GM12892 (cell line): ENCODE results near the gene HOXC10.

Experiments
- DNase-seq: peaks from one replicate; pipeline ENCODE4 v3.0.0; 2011; ENCODE audit not compliant: insufficient read length
- FAIRE-seq: peaks from 2 replicates; lab custom pipeline; 2011; peaks lifted over from hg19 to GRCh38; lab: Jason Lieb, UNC
- POLR2A ChIP-seq: IDR thresholded peaks from 2 replicates; pipeline ENCODE4 v1.6.1; 2011; ENCODE audit warnings: low read depth, low read length, control low read depth
- POLR2AphosphoS5 ChIP-seq: IDR thresholded peaks from 2 replicates; pipeline ENCODE4 v1.6.1; 2011; ENCODE audit warnings: low read depth, low read length, control low read depth
- TAF1 ChIP-seq: IDR thresholded peaks from 2 replicates; pipeline ENCODE4 v1.6.1; 2011; ENCODE audit warnings: low read depth, mild to moderate bottlenecking, control low read depth, low read length, borderline replicate concordance

HOXC10 gene

DNA sequence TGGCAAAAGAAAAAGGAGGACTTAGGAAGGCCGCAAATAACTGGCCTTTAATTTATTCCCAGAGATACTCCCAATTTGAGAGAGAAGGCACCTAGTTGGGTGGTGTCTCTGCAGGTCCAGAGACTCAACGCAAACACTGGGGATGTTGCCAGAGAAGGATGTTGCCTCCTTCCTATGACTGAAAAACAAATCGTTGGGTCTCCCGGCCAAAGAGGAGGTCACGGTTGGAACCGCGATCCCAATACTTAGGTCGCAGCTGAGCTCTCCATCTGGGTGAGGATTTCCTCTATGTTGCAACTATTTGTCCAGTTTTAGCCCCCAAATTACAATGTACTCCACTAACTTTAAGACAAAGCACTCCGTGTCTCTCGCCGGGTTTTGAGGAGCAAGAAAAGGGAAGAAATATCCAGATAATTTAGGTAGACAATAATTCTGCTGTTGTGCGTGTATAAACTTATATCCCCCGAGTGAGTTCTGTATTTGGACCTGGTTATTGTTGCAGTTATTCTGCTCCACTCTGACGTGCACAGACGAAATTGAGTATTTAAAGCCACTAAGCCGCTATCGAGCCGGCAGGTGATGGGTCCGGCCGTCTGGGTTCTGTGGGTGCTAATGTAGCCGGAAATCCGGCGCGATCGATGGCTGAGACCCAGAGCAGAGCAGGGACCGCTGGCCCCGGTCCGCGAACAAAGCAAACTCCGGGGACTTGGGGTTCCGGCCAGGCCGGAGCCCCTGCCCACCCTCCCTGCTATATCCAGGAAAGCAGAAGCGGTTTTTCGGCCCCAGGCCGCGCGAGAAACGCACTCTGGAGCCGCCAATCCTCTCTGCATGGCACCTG is 24.5 kb upstream of the HOXC10 start:
- no peak for DNase-seq
- no peak for FAIRE-seq
- TF ChIP-seq POLR2A (no peak), POLR2AphosphoS5 (no peak), TAF1 (no peak)

DNA sequence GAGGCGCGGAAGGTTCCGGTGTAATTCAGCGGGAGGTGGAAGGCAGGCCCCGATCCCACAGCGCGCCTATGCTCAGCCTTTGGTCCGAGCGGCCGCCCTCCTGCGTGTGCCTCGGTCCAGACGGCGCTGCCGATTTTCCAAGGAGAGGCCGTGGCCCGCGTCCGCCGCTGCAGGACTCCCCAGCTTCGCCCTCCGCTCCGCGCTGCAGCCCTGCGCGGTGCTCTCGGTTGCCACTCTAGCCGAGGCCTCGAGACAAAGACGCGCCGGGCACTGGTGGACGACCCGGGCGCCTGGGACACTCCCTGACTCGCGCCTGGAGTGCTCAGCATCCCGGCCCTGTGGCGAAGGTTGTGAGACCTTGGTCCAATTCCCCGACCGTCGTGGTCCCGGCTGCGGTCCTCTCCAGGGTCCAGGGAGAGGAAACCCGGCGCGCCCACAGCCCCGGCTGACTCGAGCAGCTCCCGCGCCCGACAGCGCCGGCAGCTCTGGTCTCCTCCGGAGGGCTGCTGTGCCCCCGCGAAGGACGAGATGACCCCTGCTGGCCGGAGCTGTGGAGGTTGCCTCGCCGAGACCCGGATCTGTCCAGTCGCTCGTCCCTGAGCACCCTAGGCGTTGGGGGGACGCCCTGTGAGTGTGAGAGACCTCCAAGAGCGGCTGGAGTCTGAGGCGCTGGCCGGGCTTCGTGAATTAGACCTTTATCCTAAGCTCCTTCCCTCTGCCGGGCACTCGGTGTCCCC is 23.8 kb upstream of the HOXC10 start:
- TF ChIP-seq POLR2AphosphoS5 (no peak), POLR2A (no peak), TAF1 (no peak)
- no peak for DNase-seq
- FAIRE-seq = no peak

DNA sequence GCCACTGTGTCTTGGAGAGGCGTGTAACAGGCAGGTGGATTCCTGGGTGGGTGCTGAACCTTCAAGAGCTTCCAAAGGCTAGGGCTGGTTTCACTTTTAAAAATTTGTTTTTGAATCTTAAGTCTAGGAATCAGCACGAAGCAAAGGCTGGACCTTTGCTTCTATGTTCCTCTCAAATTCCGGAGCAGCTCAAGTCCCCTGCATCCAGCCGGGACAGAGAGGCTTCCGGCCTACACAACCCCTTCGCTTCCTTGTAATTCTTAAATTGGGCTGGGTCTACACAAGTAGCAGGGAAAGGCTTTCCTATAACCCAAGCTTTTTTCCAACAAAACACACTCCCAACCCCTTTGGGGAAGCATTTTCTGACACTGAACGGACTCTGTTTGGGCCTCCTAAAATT is 21.9 kb upstream of the HOXC10 start:
- DNase-seq = no peak
- no peak for FAIRE-seq
- TF ChIP-seq POLR2AphosphoS5 (no peak), TAF1 (no peak), POLR2A (no peak)

DNA sequence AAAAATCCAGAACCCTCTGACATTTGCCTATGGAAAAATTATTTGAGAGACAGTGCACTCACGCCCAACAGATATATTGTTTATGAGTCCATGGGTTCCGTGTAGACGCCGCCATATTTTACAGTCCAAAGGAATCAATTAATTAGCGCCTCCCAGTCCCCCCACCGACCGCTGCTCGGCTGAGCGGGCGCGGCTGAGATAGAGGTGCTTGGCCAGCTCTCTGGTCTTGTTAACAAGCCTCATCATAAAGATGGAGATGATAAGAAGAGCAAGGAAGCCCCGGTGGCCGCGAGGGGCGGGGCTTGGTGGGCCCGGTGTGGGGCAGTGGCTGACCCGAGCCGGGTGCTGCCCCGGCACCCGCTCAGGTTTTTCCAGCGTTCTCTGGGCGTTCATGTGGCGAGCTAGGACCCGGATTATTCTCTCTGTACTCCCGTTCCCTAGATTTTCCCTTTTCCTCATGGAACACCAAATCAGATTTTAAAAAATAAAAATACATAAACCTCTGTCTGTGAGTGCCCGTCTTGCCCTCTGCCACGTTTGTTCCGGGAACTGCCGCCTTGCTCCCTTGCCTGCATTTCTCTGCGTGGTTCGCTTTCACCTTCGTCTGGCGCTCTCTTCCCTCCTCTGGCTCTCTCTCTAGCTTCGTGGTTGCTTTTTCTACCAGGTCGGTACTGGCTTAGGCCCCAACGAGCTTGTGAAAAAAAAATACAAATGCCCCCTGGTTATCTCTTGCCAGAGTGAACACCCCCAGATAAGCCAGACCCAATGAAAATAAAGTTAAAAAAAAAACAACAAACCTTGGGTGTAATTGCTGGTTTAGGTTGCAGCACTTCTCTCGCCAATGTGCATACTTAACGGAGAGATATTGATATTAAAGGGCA is 21.3 kb upstream of the HOXC10 start:
- TF ChIP-seq POLR2A (no peak), TAF1 (no peak), POLR2AphosphoS5 (no peak)
- FAIRE-seq (no peak), DNase-seq (no peak)

DNA sequence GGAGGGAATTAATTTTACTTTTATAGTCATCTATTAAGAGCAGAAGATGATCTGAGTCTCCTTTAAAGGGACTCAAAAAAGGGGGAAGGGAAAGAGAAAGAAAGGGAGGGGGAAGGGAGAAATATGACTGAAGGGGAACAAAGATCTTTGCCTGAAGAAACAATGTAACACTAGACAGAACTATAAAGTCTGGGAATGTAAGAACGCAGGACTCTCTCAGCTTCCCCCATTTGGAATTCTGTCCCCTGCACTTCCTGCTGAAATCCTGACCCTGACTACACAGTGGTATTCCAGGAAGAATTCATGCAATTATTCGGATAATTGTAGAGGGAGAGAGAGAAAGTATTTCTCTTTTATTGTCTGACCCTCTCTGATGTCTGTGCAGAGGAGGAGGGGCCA is 20.6 kb upstream of the HOXC10 start:
- no peak for FAIRE-seq
- TF ChIP-seq POLR2AphosphoS5 (no peak), TAF1 (no peak), POLR2A (no peak)
- no peak for DNase-seq

DNA sequence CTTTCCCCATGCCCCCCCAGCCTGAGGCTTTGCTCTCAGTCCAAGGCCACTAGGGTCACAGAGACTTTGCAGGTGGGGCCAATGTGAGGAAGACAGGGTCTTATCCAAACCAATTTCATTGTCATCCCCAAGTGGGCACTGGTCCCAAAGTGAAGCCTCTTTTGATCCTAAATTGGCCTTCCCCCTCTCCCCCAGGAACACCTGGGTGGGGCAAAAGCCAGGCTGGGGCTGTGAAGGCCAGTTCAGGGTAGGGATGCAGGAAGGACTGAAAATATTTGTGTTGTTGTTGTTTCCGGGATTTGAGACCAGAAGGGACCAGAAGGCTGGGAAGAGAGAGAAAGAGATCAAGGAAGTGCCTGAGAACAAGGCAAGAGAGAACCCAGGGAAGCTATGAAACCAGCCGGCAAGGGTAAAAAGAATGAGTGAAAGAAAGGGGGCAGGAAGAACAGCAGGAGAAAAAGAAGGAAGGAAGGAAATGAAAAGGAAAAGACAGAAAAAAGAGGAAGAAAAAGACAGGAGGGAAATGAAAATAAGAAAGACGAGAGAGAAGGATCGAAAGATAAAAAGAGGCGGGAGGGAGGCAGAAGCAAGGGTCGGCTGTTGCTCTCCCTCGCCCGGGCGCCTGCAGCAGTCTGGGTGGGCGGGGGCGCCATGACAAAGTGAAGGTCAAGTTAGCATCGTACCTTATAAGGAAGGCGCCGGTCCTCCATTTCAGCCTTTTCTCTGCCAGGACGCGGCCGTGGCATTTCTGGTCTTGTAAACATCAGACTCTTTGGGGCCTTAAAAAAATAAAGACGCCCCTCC is 19.5 kb upstream of the HOXC10 start:
- TF ChIP-seq POLR2AphosphoS5 (no peak), TAF1 (no peak), POLR2A (no peak)
- no peak for FAIRE-seq

DNA sequence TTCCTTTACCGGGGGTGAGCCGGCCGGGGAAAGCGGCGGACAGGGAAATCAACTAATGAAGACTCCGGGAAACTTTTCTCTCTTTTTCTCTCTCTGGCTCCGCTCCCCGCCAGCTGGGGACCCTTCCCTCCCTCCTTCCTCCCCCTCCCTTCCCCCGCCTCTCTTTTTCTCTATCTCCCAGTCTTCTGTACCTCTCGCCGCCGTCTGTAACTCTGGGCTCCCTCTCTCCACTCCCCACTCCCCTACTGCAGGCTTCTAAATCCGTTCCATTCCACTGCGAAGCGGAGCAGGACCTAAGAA is 18.9 kb upstream of the HOXC10 start:
- TF ChIP-seq POLR2A (no peak), POLR2AphosphoS5 (no peak), TAF1 (no peak)
- no peak for FAIRE-seq

More for the DNA sequence above, 19.5 kb upstream of the HOXC10 start:
- no peak for DNase-seq

DNA sequence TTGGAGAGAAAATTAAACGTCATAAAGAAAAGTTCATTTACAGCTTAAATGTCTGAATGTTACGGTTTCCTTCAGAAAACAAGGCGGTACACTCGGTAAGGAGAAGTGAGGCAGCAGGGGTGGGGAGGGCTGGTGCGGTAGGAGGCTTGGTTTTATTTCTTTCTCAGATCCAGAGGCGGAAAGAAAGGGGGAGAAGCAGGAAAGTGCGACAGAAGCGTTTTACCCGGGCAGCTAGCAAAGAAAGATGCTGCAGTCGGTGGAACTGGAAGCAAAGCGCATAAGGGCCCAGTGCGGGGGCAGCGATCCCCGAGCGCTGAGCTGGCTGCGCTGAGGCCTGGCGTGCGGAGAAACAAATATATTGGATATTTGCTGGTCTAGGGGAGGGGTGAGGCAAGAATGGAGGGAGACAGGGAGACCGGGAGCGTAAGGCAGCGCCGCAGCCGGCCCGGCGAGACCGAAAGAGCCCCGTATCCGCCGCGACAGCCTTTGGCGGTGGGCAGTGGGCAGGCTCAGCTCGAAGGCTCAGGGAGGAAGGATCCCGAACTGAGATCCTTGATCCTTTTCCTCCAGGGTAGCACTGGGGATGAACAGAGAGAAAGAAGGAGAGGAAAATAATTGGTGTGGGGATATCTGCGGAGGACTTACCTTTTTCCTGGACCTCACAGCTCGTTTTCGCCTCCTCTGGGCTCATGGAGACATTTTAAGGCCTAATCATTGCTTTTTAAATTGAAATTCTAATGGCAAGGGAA is 18.4 kb upstream of the HOXC10 start:
- no peak for DNase-seq
- no peak for FAIRE-seq
- TF ChIP-seq TAF1 (no peak), POLR2A (no peak), POLR2AphosphoS5 (no peak)

More for the DNA sequence above, 18.9 kb upstream of the HOXC10 start:
- no peak for DNase-seq

DNA sequence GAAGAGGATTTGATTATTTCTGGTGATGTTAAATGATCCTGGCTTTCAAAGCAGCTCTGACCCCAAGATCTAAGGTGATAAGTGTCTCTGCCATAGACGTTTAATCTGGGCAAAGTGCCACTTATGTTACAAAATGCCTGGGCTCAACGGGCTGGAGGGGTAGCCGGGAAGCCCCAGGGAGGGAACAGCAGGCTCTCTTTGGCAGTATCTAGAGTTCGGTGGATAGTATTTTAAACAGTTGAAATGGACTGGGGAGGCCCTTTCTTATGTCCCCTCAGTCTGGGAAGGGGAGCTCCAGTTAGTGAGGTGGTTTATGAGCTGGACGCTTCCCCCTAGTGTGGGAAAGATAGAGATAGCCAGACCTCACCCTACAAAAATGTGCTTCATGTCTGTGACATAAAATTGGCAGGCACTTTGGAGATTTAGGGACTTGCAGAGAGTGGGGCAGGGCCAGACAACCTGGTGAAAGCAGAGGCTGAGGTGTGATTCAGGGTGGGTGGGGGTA is 17.5 kb upstream of the HOXC10 start:
- TF ChIP-seq POLR2AphosphoS5 = no peak
- no peak for TF ChIP-seq POLR2A
- no peak for TF ChIP-seq TAF1
- DNase-seq (no peak), FAIRE-seq (no peak)
